Subcutaneous abdominal adipose tissue (tissue), 5 donors: ENCODE measurements around the gene KRCC1.
"Not testable (repeated sequence)": the region's sequence is repeated elsewhere in the genome, so short reads cannot be mapped to it uniquely, and the experiment has no call there.

Experiments used
- H3K27ac ChIP-seq: one replicate; pipeline ENCODE4 v1.7.0; 2013; ENCODE audit warnings: low read depth, mild to moderate bottlenecking, inconsistent platforms, low read length, moderate library complexity
- H3K27me3 ChIP-seq, 5 donors: one replicate each; pipeline ENCODE4 v1.7.0; 2013; ENCODE audit warnings: low read length in 5 of 5, inconsistent platforms in 1 of 5; ENCODE audit not compliant: control insufficient read depth in 5 of 5, insufficient read depth in 4 of 5
- H3K36me3 ChIP-seq, 5 donors: one replicate each; pipeline ENCODE4 v1.7.0; 2013; ENCODE audit warnings: low read length in 5 of 5; ENCODE audit not compliant: control insufficient read depth in 5 of 5, insufficient read depth in 5 of 5
- H3K4me1 ChIP-seq, 5 donors: one replicate each; pipeline ENCODE4 v1.7.0; 2013; ENCODE audit warnings: low read length in 5 of 5, mild to moderate bottlenecking in 3 of 5, moderate library complexity in 1 of 5; ENCODE audit not compliant: control insufficient read depth in 5 of 5, insufficient read depth in 5 of 5
- H3K4me3 ChIP-seq, 5 donors: one replicate each; pipeline ENCODE4 v1.7.0; 2013; ENCODE audit warnings: low read length in 5 of 5, low read depth in 1 of 5
- H3K9ac ChIP-seq, 5 donors: one replicate each; pipeline ENCODE4 v1.7.0; 2013; ENCODE audit warnings: low read length in 5 of 5, mild to moderate bottlenecking in 4 of 5, moderate library complexity in 3 of 5
- H3K9me3 ChIP-seq, 5 donors: one replicate each; pipeline ENCODE4 v1.7.0; 2013; ENCODE audit warnings: low read length in 5 of 5; ENCODE audit not compliant: control insufficient read depth in 5 of 5
- donor health status: healthy.
- donor health status: healthy.
- donor health status: healthy.
- donor health status: healthy.
- donor health status: healthy.

The KRCC1 gene

DNA sequence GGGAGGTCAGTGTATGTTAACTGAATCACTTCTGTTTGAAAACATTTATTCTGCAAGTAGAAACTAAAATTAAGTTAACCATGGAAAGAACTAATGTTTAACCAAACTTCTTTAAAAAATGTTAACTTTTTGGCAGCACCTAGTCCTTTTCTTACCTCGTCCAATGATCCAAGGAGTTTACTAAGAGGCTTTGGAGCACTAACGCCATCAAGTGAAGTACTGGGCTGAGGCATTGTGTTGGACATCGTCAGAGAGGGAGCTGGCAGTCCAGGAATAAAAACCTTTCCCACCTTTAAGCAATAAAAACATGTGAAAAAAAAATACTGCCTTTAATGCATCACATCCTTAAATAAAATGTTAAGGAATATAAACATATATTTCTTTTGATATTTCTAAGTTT lies 63.0 kb downstream of the KRCC1 start:
- not testable (repeated sequence) for H3K27ac ChIP-seq, H3K4me3 ChIP-seq, H3K4me1 ChIP-seq, H3K27me3 ChIP-seq, H3K9ac ChIP-seq, H3K36me3 ChIP-seq, H3K9me3 ChIP-seq

DNA sequence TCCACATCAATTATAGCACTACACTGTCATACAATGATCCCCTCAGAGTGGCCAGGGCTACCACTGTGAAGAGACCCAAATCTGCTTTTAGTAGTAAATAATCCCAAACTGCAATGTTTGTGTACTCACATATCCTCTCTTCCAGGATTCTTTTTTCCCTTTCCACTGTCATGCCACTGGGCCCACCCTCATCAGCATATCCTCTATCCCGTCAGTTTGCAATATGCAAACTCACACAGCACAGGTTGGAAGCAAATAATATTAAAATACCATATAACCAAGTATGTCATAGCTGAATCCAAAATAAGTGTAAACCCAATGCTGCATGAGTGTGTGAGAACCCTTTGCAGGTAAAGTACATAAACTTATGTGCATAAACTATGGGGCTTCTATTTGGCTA lies 68.1 kb downstream of the KRCC1 start:
- not testable (repeated sequence) for H3K27ac ChIP-seq, H3K36me3 ChIP-seq, H3K4me1 ChIP-seq, H3K4me3 ChIP-seq, H3K27me3 ChIP-seq, H3K9me3 ChIP-seq, H3K9ac ChIP-seq

DNA sequence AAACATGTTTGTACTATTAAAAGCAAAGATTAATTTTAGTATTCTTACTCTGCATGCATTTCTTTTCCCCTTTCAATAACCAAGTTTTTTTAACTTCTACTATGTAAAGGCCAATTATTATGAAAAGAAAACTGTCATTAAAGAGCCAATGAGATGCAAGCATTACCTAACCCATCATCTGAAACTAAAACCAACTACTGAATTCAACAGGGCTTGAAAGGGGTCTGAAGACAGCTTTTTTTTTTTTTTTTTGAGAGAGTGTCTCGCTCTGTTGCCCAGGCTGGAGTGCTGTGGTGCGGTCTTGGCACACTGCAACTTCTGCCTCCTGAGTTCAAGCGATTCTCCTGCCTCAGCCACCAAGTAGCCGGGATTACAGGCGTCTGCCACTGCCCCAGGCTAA lies 69.7 kb downstream of the KRCC1 start:
- H3K9ac ChIP-seq, H3K27ac ChIP-seq, H3K27me3 ChIP-seq, H3K4me3 ChIP-seq, H3K36me3 ChIP-seq, H3K4me1 ChIP-seq, H3K9me3 ChIP-seq: not testable (repeated sequence)

DNA sequence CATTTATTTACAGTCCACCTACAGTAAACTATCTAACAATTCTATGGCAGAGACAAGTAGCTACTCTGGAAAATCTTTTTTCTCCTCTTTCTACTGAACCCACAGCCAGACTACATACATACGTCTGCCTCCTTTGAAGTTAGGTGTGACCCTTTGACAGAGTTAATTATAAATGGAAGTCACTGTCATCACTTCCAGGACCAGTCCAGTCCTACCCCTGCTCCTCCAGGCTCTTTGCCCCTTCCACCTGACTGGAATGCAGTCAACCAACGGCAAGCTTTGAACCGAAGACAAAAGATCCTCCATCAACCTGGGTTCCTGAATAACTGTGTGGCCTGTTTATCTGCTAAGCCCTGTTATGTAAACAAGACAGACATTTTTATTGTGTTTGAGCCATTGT lies 74.4 kb downstream of the KRCC1 start:
- not testable (repeated sequence) for H3K9ac ChIP-seq, H3K27me3 ChIP-seq, H3K36me3 ChIP-seq, H3K4me3 ChIP-seq, H3K9me3 ChIP-seq, H3K4me1 ChIP-seq, H3K27ac ChIP-seq
